ENCODE results near the gene SLC38A9. TPM values are rescaled to one million over a fixed set of nuclear protein-coding genes. Genes with fewer than 3 reads are reported as not detected.

The SLC38A9 gene
- total RNA-seq, 1 experiment from 2014 or later: 27.0 TPM

DNA sequence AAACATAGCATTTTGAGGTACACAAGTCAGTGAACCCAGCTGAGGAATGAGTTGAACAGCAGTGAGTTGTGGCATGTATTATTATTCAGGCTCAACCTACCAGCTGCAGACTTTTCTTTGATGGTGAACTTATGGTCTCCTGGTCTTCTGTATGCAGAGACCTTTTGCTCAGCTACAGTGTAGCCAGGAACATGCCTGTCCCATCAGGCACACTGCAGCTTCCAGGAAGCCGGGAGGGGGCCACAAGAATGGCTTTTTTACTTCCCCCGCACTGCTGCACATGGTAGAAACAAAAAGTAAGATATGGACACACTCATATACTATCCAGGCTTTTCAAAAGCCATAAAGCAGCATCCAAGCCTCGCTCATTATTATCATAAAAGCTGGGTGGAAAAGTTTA lies 112.0 kb downstream of the SLC38A9 start (continued):
- TF ChIP-seq ZNF138 (CRISPR knock-in tag; conservative IDR thresholded peaks at IDR 0.05): no peak
- TF ChIP-seq JUN (CRISPR knock-in tag; IDR thresholded peaks at IDR 0.05): no peak

DNA sequence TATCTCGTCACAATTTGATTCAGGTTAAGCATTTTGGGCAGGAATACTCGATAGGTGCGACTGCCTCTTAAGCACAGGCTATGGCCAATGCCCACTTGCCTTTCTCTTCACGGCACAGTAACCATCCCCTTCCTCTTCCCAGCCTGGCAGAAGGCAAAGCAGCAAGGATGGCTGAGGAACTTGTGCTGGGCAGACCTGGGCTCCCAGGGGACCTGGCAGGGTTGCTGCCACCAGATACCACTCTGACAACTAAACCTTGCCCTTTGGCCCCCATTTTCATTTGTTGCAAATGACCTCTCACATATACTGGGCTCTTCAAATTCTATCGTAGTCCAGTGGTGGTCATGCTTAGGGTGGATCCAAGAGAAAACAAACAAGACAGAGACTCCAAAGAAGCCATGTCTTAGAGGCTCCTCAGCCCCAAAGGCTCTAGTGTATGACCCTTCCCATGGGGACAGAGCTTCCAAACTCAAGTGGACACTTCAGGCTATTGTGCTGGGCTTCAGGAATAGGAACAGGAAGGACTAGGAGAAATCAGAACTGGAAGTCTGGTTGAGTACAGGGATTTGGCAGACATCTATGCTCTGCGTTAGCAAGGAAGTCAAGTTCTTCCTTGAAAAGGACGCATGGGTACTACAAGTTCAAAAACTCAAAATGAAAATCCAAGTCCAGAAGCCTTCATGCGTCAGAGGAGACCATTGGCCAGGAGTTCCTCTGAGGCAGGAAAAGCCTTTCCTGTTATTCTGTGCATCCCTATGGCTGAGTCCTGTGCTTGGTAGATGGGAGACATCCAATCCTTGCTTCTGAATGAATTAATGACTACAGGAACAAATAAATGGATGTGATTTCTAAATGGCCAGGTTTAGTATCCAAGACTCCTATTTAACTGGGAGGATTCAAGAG lies 112.7 kb downstream of the SLC38A9 start:
- Mint-ChIP-seq H3K27ac (peak overlapping the region; percentile 38), H3K36me3 (no peaks in the 10 kb centered on the region), H3K4me3 (no peak overlapping the region), H3K27me3 (ENCODE audit: low read depth) (no peaks in the 10 kb centered on the region), H3K4me1 (peaks cover 38% of the 10 kb centered on the region), H3K9me3 (no peaks in the 10 kb centered on the region)
- ChIA-PET CTCF (interaction anchor here (0.5 kb wide), 1 partner anchor 126 kb away, joined by 3 read pairs; no protein-coding TSS in a partner anchor), POLR2A (no interaction called here)
- TF ChIP-seq ZNF138 (CRISPR knock-in tag; conservative IDR thresholded peaks at IDR 0.05) (no peak), IRF2 (CRISPR knock-in tag; IDR thresholded peaks at IDR 0.05; ENCODE audit: borderline replicate concordance, low read depth) (no peak), FOXK1 (CRISPR knock-in tag; IDR thresholded peaks at IDR 0.05) (no peak), NR3C1 (CRISPR knock-in tag; conservative IDR thresholded peaks at IDR 0.05; ENCODE audit: low read depth) (no peak), ZNF396 (CRISPR knock-in tag; IDR thresholded peaks at IDR 0.05; ENCODE audit: borderline replicate concordance) (no peak), NR1H2 (CRISPR knock-in tag; IDR thresholded peaks at IDR 0.05) (no peak), RELA (CRISPR knock-in tag; IDR thresholded peaks at IDR 0.05; ENCODE audit: borderline replicate concordance) (no peak), EMX1 (CRISPR knock-in tag; IDR thresholded peaks at IDR 0.05) (no peak), ATF1 (CRISPR knock-in tag; IDR thresholded peaks at IDR 0.05) (no peak), TCF7 (CRISPR knock-in tag; IDR thresholded peaks at IDR 0.05; ENCODE audit: low read depth) (no peak), ETV6 (CRISPR knock-in tag; IDR thresholded peaks at IDR 0.05) (no peak), ZNF121 (CRISPR knock-in tag; IDR thresholded peaks at IDR 0.05) (no peak), ZNF232 (CRISPR knock-in tag; IDR thresholded peaks at IDR 0.05) (no peak)
- TF ChIP-seq, protein P1, sequence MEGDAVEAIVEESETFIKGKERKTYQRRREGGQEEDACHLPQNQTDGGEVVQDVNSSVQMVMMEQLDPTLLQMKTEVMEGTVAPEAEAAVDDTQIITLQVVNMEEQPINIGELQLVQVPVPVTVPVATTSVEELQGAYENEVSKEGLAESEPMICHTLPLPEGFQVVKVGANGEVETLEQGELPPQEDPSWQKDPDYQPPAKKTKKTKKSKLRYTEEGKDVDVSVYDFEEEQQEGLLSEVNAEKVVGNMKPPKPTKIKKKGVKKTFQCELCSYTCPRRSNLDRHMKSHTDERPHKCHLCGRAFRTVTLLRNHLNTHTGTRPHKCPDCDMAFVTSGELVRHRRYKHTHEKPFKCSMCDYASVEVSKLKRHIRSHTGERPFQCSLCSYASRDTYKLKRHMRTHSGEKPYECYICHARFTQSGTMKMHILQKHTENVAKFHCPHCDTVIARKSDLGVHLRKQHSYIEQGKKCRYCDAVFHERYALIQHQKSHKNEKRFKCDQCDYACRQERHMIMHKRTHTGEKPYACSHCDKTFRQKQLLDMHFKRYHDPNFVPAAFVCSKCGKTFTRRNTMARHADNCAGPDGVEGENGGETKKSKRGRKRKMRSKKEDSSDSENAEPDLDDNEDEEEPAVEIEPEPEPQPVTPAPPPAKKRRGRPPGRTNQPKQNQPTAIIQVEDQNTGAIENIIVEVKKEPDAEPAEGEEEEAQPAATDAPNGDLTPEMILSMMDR (IDR thresholded peaks at IDR 0.05): no peak
- TF ChIP-seq, protein P2, sequence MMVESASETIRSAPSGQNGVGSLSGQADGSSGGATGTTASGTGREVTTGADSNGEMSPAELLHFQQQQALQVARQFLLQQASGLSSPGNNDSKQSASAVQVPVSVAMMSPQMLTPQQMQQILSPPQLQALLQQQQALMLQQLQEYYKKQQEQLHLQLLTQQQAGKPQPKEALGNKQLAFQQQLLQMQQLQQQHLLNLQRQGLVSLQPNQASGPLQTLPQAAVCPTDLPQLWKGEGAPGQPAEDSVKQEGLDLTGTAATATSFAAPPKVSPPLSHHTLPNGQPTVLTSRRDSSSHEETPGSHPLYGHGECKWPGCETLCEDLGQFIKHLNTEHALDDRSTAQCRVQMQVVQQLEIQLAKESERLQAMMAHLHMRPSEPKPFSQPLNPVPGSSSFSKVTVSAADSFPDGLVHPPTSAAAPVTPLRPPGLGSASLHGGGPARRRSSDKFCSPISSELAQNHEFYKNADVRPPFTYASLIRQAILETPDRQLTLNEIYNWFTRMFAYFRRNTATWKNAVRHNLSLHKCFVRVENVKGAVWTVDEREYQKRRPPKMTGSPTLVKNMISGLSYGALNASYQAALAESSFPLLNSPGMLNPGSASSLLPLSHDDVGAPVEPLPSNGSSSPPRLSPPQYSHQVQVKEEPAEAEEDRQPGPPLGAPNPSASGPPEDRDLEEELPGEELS (CRISPR knock-in tag; IDR thresholded peaks at IDR 0.05): no peak
- TF ChIP-seq, protein P3, sequence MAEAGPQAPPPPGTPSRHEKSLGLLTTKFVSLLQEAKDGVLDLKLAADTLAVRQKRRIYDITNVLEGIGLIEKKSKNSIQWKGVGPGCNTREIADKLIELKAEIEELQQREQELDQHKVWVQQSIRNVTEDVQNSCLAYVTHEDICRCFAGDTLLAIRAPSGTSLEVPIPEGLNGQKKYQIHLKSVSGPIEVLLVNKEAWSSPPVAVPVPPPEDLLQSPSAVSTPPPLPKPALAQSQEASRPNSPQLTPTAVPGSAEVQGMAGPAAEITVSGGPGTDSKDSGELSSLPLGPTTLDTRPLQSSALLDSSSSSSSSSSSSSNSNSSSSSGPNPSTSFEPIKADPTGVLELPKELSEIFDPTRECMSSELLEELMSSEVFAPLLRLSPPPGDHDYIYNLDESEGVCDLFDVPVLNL (CRISPR knock-in tag; IDR thresholded peaks at IDR 0.05; ENCODE audit: borderline replicate concordance, low read depth): no peak
- TF ChIP-seq, protein P4, sequence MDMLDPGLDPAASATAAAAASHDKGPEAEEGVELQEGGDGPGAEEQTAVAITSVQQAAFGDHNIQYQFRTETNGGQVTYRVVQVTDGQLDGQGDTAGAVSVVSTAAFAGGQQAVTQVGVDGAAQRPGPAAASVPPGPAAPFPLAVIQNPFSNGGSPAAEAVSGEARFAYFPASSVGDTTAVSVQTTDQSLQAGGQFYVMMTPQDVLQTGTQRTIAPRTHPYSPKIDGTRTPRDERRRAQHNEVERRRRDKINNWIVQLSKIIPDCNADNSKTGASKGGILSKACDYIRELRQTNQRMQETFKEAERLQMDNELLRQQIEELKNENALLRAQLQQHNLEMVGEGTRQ (CRISPR knock-in tag; IDR thresholded peaks at IDR 0.05): no peak
- TF ChIP-seq, protein P5, sequence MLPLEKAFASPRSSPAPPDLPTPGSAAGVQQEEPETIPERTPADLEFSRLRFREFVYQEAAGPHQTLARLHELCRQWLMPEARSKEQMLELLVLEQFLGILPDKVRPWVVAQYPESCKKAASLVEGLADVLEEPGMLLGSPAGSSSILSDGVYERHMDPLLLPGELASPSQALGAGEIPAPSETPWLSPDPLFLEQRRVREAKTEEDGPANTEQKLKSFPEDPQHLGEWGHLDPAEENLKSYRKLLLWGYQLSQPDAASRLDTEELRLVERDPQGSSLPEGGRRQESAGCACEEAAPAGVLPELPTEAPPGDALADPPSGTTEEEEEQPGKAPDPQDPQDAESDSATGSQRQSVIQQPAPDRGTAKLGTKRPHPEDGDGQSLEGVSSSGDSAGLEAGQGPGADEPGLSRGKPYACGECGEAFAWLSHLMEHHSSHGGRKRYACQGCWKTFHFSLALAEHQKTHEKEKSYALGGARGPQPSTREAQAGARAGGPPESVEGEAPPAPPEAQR (CRISPR knock-in tag; IDR thresholded peaks at IDR 0.05): no peak
- TF ChIP-seq, protein P6, sequence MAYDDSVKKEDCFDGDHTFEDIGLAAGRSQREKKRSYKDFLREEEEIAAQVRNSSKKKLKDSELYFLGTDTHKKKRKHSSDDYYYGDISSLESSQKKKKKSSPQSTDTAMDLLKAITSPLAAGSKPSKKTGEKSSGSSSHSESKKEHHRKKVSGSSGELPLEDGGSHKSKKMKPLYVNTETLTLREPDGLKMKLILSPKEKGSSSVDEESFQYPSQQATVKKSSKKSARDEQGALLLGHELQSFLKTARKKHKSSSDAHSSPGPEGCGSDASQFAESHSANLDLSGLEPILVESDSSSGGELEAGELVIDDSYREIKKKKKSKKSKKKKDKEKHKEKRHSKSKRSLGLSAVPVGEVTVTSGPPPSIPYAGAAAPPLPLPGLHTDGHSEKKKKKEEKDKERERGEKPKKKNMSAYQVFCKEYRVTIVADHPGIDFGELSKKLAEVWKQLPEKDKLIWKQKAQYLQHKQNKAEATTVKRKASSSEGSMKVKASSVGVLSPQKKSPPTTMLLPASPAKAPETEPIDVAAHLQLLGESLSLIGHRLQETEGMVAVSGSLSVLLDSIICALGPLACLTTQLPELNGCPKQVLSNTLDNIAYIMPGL (CRISPR knock-in tag; IDR thresholded peaks at IDR 0.05): no peak
- TF ChIP-seq, protein P7, sequence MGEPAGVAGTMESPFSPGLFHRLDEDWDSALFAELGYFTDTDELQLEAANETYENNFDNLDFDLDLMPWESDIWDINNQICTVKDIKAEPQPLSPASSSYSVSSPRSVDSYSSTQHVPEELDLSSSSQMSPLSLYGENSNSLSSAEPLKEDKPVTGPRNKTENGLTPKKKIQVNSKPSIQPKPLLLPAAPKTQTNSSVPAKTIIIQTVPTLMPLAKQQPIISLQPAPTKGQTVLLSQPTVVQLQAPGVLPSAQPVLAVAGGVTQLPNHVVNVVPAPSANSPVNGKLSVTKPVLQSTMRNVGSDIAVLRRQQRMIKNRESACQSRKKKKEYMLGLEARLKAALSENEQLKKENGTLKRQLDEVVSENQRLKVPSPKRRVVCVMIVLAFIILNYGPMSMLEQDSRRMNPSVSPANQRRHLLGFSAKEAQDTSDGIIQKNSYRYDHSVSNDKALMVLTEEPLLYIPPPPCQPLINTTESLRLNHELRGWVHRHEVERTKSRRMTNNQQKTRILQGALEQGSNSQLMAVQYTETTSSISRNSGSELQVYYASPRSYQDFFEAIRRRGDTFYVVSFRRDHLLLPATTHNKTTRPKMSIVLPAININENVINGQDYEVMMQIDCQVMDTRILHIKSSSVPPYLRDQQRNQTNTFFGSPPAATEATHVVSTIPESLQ (CRISPR knock-in tag; IDR thresholded peaks at IDR 0.05): no peak
- no peak for ATAC-seq
- no peak for DNase-seq (ENCODE audit: low spot score)

Measured in WTC11 (cell line).